K562 (cell line): ENCODE results near the gene DYRK1A. TPM values are rescaled to one million over a fixed set of nuclear protein-coding genes. Genes with fewer than 3 reads are reported as not detected.
A peak's percentile ranks its signal among the peaks of the same experiment; 100 is the strongest.

Experiments
- ATF7 ChIP-seq: fragments of 450-650 bp; IDR thresholded peaks from 2 replicates; pipeline ENCODE4 v1.7.1; 2014; ENCODE audit warnings: mild to moderate bottlenecking, moderate library complexity
- BMI1 ChIP-seq: fragments of 150-350 bp; IDR thresholded peaks from 2 replicates; pipeline ENCODE4 v1.6.1; 2014; ENCODE audit warnings: low read length
- E2F6 ChIP-seq, 2 experiments: IDR thresholded peaks; 2 replicates each; pipeline ENCODE4 v1.6.1; 2011; ENCODE audit warnings: borderline replicate concordance in 1 of 2, control low read depth in 1 of 2, low read depth in 1 of 2, low read length in 1 of 2, mild to moderate bottlenecking in 1 of 2, mixed read lengths in 1 of 2, moderate library complexity in 1 of 2; ENCODE audit not compliant: insufficient read depth in 1 of 2, insufficient read length in 1 of 2, poor library complexity in 1 of 2, severe bottlenecking in 1 of 2; ENCODE audit errors: extremely low read depth in 1 of 2
- EP400 ChIP-seq: fragments of 450-650 bp; IDR thresholded peaks from 2 replicates; pipeline ENCODE4 v1.6.1; 2017; ENCODE audit warnings: antibody characterized with exemption, mild to moderate bottlenecking, moderate library complexity
- HIVEP1 ChIP-seq: fragments of 250-450 bp; sonication (Bioruptor Pico); IDR thresholded peaks from 2 replicates; pipeline ENCODE4 v1.4.0; 2020; ENCODE audit warnings: mild to moderate bottlenecking
- HLTF ChIP-seq: fragments of 450-650 bp; IDR thresholded peaks from 2 replicates; pipeline ENCODE4 v1.6.1; 2016
- MEF2A ChIP-seq: IDR thresholded peaks from 2 replicates; pipeline ENCODE4 v1.6.1; 2011; ENCODE audit warnings: low read depth, mild to moderate bottlenecking, low read length, moderate library complexity; ENCODE audit not compliant: control insufficient read depth
- POLR2AphosphoS2 ChIP-seq: IDR thresholded peaks from 2 replicates; pipeline ENCODE4 v1.6.1; 2012; ENCODE audit warnings: low read length, improper control_type of control experiment
- SMARCE1 ChIP-seq: fragments of 450-650 bp; IDR thresholded peaks from 2 replicates; pipeline ENCODE4 v1.7.1; 2016; ENCODE audit warnings: mild to moderate bottlenecking
- THRA ChIP-seq: fragments of 450-650 bp; IDR thresholded peaks from 2 replicates; pipeline ENCODE4 v1.6.1; 2017; ENCODE audit warnings: mild to moderate bottlenecking, moderate library complexity
- ZNF354B ChIP-seq: fragments of 250-450 bp; sonication (Bioruptor Pico); IDR thresholded peaks from 2 replicates; pipeline ENCODE4 v1.4.0; 2020
- ZNF398 ChIP-seq: fragments of 250-450 bp; sonication (Bioruptor Pico); IDR thresholded peaks from 2 replicates; pipeline ENCODE4 v1.8.0; 2021; ENCODE audit warnings: moderate library complexity, mild to moderate bottlenecking, inconsistent platforms
- ZNF407 ChIP-seq: fragments of 450-650 bp; IDR thresholded peaks from 2 replicates; pipeline ENCODE4 v1.6.1; 2016; ENCODE audit warnings: low read depth
- ZNF41 ChIP-seq: fragments of 250-450 bp; sonication (Bioruptor Pico); conservative IDR thresholded peaks from 2 replicates; pipeline ENCODE4 v1.4.0; 2020; ENCODE audit warnings: mild to moderate bottlenecking
- polyA plus RNA-seq, 8 experiments: library from polyadenylated mRNA; depleted of rRNA in 4 of 8; stranded (reverse) in 5 of 8; unstranded in 3 of 8; fragments of >200 nt; fragmentation: Nextera tagmentation in 2 of 8; fragmentation: Illumina TruSeq in 1 of 8; extraction: Ambion mirVana in 2 of 8; extraction: Trizol in 1 of 8; gene quantifications; 2 replicates each; pipeline versions ENCODE4 v1.2.1 to v1.2.3, GENCODE V29; 2011 to 2014; ENCODE audit warnings: inconsistent platforms in 1 of 8, missing spikeins in 1 of 8
- total RNA-seq, 7 experiments: library from RNA; depleted of rRNA in 6 of 7; stranded (reverse); fragments of >200 nt in 6 of 7; fragmentation: Illumina TruSeq in 2 of 7; extraction: Trizol in 2 of 7; gene quantifications; 2 replicates each; pipeline versions ENCODE4 v1.2.1 to v1.2.3, GENCODE V29; 2011 to 2021; ENCODE audit warnings: low replicate concordance in 1 of 7

The DYRK1A gene
- total and polyA plus RNA-seq, 9 of the 15 experiments (the other 6 are each of a cell fraction or from before 2014, with no cell fraction given) = 3.7 to 64.8 (median 42.3) TPM

- TF ChIP-seq E2F6 (IDR thresholded peaks at IDR 0.05; ENCODE audit: borderline replicate concordance in 1 of 2, extremely low read depth in 1 of 2, insufficient read depth in 1 of 2, insufficient read length in 1 of 2, low read depth in 1 of 2, low read length in 1 of 2, poor library complexity in 1 of 2, severe bottlenecking in 1 of 2) (peak; percentile 59 to 92), MEF2A (no peak), ZNF354B (CRISPR knock-in tag) (no peak), EP400 (peak; percentile 51), SMARCE1 (peak; percentile 44; the same call in 1 of the 2 replicates), THRA (no peak), HLTF (no peak), BMI1 (no peak), ATF7 (peak; percentile 42; the same call in 1 of the 2 replicates), ZNF41 (CRISPR knock-in tag) (no peak), ZNF398 (CRISPR knock-in tag) (no peak), POLR2AphosphoS2 (no peak), ZNF407 (no peak), HIVEP1 (no peak)
Observed at GRCh38 chr21:37365517-37366481, 774 bp upstream of the DYRK1A start (continued).
